Effector memory CD4-positive, alpha-beta T cell (primary cell): Measurements from ENCODE around the gene POLR3E.

Experiments used
- DNase-seq, 3 donors: peaks; one replicate each; pipeline ENCODE4 v3.0.0-alpha.2; 2020
- H3K27ac ChIP-seq: 2 replicates; pipeline ENCODE4 v1.7.0; 2013; ENCODE audit warnings: mild to moderate bottlenecking, low read length, moderate library complexity; ENCODE audit not compliant: insufficient read depth, poor library complexity, severe bottlenecking
- H3K27me3 ChIP-seq: replicated peaks from 2 replicates; pipeline ENCODE4 v1.7.0; 2013; ENCODE audit warnings: mild to moderate bottlenecking, low read length; ENCODE audit not compliant: insufficient read depth, control insufficient read depth, poor library complexity, severe bottlenecking
- H3K36me3 ChIP-seq: 2 replicates; pipeline ENCODE4 v1.7.0; 2013; ENCODE audit warnings: mild to moderate bottlenecking, low read length, moderate library complexity; ENCODE audit not compliant: control insufficient read depth, insufficient read depth
- H3K4me1 ChIP-seq: 2 replicates; pipeline ENCODE4 v1.7.0; 2013; ENCODE audit warnings: low read length, mild to moderate bottlenecking; ENCODE audit not compliant: control insufficient read depth, insufficient read depth, poor library complexity, severe bottlenecking
- H3K4me3 ChIP-seq: 2 replicates; pipeline ENCODE4 v1.7.0; 2013; ENCODE audit warnings: low read length, low read depth, mild to moderate bottlenecking; ENCODE audit not compliant: insufficient read depth, poor library complexity, severe bottlenecking
- H3K9me3 ChIP-seq: 2 replicates; pipeline ENCODE4 v1.7.0; 2013; ENCODE audit warnings: mild to moderate bottlenecking, low read length, moderate library complexity; ENCODE audit not compliant: control insufficient read depth

The POLR3E gene

GRCh38 chr16:22330326-22330725, 33.1 kb downstream of the POLR3E start:
- no peaks in the 10 kb centered on the region for H3K9me3 ChIP-seq
- no peak for DNase-seq
- H3K36me3 ChIP-seq = peaks cover 71% of the 10 kb centered on the region

GRCh38 chr16:22333457-22333994, 36.3 kb downstream of the POLR3E start:
- H3K27ac ChIP-seq = no peak overlapping the region
- H3K9me3 ChIP-seq = peaks cover 6% of the 10 kb centered on the region
- no peaks in the 10 kb centered on the region for H3K27me3 ChIP-seq
- no peak overlapping the region for H3K4me3 ChIP-seq
- peaks cover 60% of the 10 kb centered on the region for H3K36me3 ChIP-seq
- DNase-seq = no peak
- no peaks in the 10 kb centered on the region for H3K4me1 ChIP-seq

More at GRCh38 chr16:22330326-22330725, 33.1 kb downstream of the POLR3E start:
- no peaks in the 10 kb centered on the region for H3K27me3 ChIP-seq
- H3K4me3 ChIP-seq = no peak overlapping the region
- H3K27ac ChIP-seq = no peak overlapping the region
- H3K4me1 ChIP-seq = no peaks in the 10 kb centered on the region

DNA sequence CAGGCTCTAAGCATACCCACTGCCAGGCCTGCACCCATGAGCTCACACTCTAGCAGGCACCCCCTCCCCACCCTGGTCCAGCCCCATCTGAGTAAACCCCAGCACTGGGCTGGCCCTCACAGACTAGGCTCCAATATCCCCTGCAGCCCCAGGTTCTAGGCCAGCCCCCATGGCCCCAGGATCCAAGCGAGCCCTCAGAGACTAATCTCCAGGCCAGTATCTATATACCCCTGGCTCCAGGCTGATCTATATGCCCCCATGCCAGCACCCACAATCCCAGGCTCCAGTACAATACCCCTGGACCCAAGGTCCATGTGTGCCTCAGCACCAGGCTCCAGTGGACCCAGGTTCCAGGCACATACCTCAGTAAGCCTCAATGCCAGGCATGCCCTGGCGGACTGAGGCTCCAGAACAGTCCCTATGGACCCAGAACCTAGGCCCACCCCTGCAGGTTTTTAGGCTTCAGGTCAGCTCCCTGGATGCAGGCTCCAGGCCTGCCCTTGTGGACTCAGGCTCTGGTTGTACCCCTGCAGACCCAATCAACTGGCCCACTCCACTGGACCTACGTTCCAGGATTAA, 38.5 kb downstream of the POLR3E start:
- H3K4me3 ChIP-seq = no peak overlapping the region
- H3K27me3 ChIP-seq = no peaks in the 10 kb centered on the region
- peaks cover 51% of the 10 kb centered on the region for H3K36me3 ChIP-seq
- peaks cover 6% of the 10 kb centered on the region for H3K9me3 ChIP-seq
- H3K4me1 ChIP-seq = no peaks in the 10 kb centered on the region
- no peak overlapping the region for H3K27ac ChIP-seq
- DNase-seq = no peak

DNA sequence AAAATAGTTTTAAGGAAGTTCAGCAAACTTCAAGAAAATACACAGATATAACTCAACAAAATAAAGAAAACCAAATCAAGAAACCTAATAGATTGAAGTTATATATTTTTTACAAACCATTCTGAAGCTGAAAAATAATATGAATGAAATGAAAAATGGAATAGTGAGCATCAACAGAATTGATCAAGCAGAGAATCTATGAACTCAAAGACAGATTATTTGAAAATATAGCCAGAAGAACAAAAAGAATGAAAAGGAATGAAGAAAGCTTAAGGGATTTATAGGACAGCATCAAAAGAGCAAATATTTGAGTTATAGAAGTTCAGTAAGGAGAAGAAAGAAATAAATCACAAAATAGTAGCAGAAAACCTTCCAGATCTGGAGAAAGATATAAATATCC, 39.4 kb downstream of the POLR3E start:
- no peaks in the 10 kb centered on the region for H3K4me1 ChIP-seq
- H3K27me3 ChIP-seq = no peaks in the 10 kb centered on the region
- DNase-seq = no peak
- H3K27ac ChIP-seq = no peak overlapping the region
- H3K9me3 ChIP-seq = peaks cover 6% of the 10 kb centered on the region
- peaks cover 51% of the 10 kb centered on the region for H3K36me3 ChIP-seq
- no peak overlapping the region for H3K4me3 ChIP-seq

- no peak overlapping the region for H3K4me3 ChIP-seq
- no peaks in the 10 kb centered on the region for H3K27me3 ChIP-seq
- DNase-seq = no peak
- no peaks in the 10 kb centered on the region for H3K4me1 ChIP-seq
- peaks cover 47% of the 10 kb centered on the region for H3K36me3 ChIP-seq
- peaks cover 6% of the 10 kb centered on the region for H3K9me3 ChIP-seq
- no peak overlapping the region for H3K27ac ChIP-seq
Measured at GRCh38 chr16:22337045-22337444, 39.8 kb downstream of the POLR3E start.

- Histone ChIP-seq H3K27me3 (no peaks in the 10 kb centered on the region), H3K9me3 (peaks cover 6% of the 10 kb centered on the region), H3K4me3 (no peak overlapping the region), H3K36me3 (peaks cover 45% of the 10 kb centered on the region), H3K27ac (no peak overlapping the region), H3K4me1 (no peaks in the 10 kb centered on the region)
- DNase-seq = no peak
Measured at GRCh38 chr16:22337849-22338635, 40.8 kb downstream of the POLR3E start.

DNA sequence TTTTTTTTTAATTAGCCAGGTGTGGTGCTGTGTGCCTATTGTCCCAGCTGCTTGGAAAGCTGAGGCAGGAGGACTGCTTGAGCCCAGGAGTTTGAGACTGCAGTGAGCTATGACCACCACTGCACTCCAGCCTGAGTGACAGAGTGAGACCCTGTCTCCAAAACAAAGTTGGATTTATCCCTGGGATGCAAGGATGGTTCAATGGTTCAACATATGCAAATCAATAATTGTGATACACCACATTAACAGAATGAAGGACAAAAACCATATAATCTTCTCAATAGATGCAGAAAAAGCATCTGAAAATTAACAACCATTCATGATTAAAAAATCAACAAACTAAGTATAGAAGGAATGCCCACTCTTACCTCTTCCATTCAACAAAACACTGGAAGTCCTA, 43.7 kb downstream of the POLR3E start:
- Histone ChIP-seq H3K27ac (no peak overlapping the region), H3K27me3 (no peaks in the 10 kb centered on the region), H3K4me1 (no peaks in the 10 kb centered on the region), H3K36me3 (peaks cover 29% of the 10 kb centered on the region), H3K9me3 (peaks cover 6% of the 10 kb centered on the region), H3K4me3 (no peak overlapping the region)
- no peak for DNase-seq

GRCh38 chr16:22342082-22342481, 44.9 kb downstream of the POLR3E start:
- Histone ChIP-seq H3K9me3 (peaks cover under 1% of the 10 kb centered on the region), H3K27me3 (no peaks in the 10 kb centered on the region), H3K4me1 (no peaks in the 10 kb centered on the region), H3K36me3 (peaks cover 27% of the 10 kb centered on the region), H3K4me3 (no peak overlapping the region), H3K27ac (no peak overlapping the region)
- no peak for DNase-seq

GRCh38 chr16:22346483-22346882, 49.3 kb downstream of the POLR3E start:
- DNase-seq = no peak
- Histone ChIP-seq H3K4me1 (no peaks in the 10 kb centered on the region), H3K36me3 (peaks cover 55% of the 10 kb centered on the region), H3K4me3 (no peak overlapping the region), H3K27ac (no peak overlapping the region), H3K27me3 (no peaks in the 10 kb centered on the region), H3K9me3 (no peaks in the 10 kb centered on the region)

DNA sequence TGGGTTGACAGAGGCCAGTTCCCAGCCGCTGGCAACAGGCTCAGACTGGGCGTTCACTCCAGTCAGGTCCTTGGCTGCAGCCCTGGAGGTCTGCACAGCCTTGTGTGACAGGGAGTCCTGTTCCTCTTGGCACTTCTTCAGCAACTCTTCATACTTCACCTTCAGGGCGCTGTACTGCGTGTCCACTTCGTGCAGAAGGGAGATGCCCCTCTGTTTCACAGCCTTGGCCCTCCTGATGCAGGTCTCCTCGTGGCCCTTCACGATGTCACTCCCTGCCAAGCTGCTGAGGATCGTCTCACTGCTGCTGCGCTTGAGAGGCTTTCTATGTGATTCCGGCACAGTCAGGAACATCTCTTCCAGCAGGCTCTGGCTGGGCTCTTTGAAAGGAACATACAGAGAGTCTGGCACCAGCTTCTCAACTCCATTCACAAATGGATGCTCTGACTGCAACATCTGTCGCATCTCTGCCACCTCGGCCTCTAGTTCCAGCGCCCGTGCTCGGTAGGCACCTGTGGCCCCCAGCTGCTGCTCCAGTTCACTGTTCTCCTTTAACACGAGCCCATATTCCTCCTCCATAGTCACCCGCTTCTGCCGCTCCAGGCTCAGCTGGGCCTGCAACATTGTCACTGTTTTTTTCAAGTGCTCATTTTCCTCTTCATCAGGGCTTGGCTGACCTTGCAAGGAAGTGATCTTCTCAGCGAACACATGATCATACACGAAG, 50.1 kb downstream of the POLR3E start:
- DNase-seq = no peak
- Histone ChIP-seq H3K27me3 (no peaks in the 10 kb centered on the region), H3K4me1 (no peaks in the 10 kb centered on the region), H3K4me3 (no peak overlapping the region), H3K9me3 (no peaks in the 10 kb centered on the region), H3K27ac (no peak overlapping the region), H3K36me3 (peaks cover 56% of the 10 kb centered on the region)
